ENCODE results near the gene PBOV1. TPM values are rescaled to one million over a fixed set of nuclear protein-coding genes. Genes with fewer than 3 reads are reported as not detected.

Gene PBOV1
- polyA plus RNA-seq, 2 of the 4 experiments (the other 2 are of a cell fraction), result not detected

DNA sequence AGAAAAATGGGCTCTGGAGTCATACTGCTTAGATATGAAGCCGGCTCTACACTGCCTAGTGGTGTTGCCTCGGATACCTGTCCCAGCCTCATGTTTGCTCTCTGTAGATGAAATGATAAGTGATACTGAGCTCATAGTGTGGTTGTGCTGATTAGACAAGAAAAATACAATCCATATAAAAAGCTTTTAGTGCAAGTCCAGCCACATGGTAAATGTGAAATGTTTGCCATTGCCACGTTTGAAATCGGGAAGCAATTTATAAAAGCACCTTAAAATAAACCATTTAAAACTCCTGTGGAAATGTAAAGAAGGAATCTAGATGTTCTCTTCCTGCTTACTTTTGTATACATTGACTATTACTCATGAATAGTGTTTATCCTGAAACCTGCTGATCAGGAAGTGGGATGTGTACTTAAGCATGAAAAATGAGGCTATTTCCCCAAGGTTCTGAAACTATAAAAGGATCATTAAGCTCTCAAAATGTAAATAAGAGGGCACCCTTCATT, 13.1 kb upstream of the PBOV1 start:
- peak in 1 of 2 experiments; percentile 30; a peak in 1 of 6 replicates for ATAC-seq
- no peak for FAIRE-seq
- Histone ChIP-seq H3K4me2 (peak overlapping the region; percentile 23; the same call in 1 of the 3 replicates), H3K4me3 (no peak overlapping the region), H3K9me3 (no peaks in the 10 kb centered on the region), H3K4me1 (0 out of 3 replicates have a peak, but pooled peaks cover 6% of the 10 kb centered on the region), H3K27ac (no peak overlapping the region)
- POLR2A ChIA-PET, result no interaction called here
- CTCF ChIA-PET, result no interaction called here
- no peak for TF ChIP-seq HDAC2 (IDR thresholded peaks at IDR 0.05)
- TF ChIP-seq, protein P1, sequence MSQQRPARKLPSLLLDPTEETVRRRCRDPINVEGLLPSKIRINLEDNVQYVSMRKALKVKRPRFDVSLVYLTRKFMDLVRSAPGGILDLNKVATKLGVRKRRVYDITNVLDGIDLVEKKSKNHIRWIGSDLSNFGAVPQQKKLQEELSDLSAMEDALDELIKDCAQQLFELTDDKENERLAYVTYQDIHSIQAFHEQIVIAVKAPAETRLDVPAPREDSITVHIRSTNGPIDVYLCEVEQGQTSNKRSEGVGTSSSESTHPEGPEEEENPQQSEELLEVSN (IDR thresholded peaks at IDR 0.05; ENCODE audit: borderline replicate concordance, low read depth), result no peak
- TF ChIP-seq, protein P2, sequence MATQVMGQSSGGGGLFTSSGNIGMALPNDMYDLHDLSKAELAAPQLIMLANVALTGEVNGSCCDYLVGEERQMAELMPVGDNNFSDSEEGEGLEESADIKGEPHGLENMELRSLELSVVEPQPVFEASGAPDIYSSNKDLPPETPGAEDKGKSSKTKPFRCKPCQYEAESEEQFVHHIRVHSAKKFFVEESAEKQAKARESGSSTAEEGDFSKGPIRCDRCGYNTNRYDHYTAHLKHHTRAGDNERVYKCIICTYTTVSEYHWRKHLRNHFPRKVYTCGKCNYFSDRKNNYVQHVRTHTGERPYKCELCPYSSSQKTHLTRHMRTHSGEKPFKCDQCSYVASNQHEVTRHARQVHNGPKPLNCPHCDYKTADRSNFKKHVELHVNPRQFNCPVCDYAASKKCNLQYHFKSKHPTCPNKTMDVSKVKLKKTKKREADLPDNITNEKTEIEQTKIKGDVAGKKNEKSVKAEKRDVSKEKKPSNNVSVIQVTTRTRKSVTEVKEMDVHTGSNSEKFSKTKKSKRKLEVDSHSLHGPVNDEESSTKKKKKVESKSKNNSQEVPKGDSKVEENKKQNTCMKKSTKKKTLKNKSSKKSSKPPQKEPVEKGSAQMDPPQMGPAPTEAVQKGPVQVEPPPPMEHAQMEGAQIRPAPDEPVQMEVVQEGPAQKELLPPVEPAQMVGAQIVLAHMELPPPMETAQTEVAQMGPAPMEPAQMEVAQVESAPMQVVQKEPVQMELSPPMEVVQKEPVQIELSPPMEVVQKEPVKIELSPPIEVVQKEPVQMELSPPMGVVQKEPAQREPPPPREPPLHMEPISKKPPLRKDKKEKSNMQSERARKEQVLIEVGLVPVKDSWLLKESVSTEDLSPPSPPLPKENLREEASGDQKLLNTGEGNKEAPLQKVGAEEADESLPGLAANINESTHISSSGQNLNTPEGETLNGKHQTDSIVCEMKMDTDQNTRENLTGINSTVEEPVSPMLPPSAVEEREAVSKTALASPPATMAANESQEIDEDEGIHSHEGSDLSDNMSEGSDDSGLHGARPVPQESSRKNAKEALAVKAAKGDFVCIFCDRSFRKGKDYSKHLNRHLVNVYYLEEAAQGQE (IDR thresholded peaks at IDR 0.05), result no peak
- no peak for TF ChIP-seq JUN (IDR thresholded peaks at IDR 0.05)
- no peak for TF ChIP-seq CBX2 (IDR thresholded peaks at IDR 0.05; ENCODE audit: borderline replicate concordance, low read depth)
- no peak for TF ChIP-seq ZSCAN20 (CRISPR knock-in tag; IDR thresholded peaks at IDR 0.05)
- no peak for TF ChIP-seq CHD2 (IDR thresholded peaks at IDR 0.05; ENCODE audit: low read length, partially characterized antibody)
- no peak for TF ChIP-seq SREBF2 (IDR thresholded peaks at IDR 0.05)
- TF ChIP-seq, protein P3, sequence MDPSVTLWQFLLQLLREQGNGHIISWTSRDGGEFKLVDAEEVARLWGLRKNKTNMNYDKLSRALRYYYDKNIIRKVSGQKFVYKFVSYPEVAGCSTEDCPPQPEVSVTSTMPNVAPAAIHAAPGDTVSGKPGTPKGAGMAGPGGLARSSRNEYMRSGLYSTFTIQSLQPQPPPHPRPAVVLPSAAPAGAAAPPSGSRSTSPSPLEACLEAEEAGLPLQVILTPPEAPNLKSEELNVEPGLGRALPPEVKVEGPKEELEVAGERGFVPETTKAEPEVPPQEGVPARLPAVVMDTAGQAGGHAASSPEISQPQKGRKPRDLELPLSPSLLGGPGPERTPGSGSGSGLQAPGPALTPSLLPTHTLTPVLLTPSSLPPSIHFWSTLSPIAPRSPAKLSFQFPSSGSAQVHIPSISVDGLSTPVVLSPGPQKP (IDR thresholded peaks at IDR 0.05; ENCODE audit: low read depth, low read length), result no peak
- TF ChIP-seq FOSB (CRISPR knock-in tag; IDR thresholded peaks at IDR 0.05), result no peak
- no peak for TF ChIP-seq GATA3 (IDR thresholded peaks at IDR 0.05; ENCODE audit: borderline replicate concordance)
- TF ChIP-seq, protein P4, sequence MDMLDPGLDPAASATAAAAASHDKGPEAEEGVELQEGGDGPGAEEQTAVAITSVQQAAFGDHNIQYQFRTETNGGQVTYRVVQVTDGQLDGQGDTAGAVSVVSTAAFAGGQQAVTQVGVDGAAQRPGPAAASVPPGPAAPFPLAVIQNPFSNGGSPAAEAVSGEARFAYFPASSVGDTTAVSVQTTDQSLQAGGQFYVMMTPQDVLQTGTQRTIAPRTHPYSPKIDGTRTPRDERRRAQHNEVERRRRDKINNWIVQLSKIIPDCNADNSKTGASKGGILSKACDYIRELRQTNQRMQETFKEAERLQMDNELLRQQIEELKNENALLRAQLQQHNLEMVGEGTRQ (IDR thresholded peaks at IDR 0.05), result no peak
- WGBS (ENCODE audit: missing lambda C conversion rate), result 5% methylated on average over 4 of the region's 4 CpGs
- no peak for DNase-seq (ENCODE audit: low read depth in 1 of 2, low spot score in 1 of 2)

DNA sequence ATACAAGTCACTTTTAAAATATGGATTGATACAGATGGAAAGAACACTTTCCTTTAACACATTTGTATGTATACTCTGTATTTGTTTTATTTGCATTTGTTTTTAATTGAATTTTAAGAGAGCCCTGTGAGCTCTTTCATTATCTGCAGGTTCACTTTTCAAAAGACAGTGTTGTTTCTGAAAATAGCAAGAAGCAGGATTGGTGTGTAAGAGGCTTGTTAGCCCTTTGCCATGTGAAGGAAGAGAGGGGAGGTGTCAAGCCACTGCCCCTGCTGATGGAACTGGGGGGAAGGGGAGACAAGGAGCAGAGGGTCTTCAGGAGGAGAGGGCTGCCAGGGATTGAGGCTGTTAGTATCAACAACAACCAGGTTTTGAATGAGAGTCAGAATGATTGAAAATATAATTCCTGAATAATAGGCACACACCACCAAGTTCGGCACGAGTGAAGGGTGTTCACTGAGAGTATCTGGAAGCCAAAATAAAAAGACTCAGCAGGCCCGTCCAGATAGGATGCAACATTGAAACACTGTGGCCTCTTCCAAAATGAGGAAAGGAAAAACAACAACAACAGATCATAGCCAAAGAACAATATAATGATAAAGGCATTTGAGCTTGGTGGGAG, 12.6 kb upstream of the PBOV1 start:
- no peak for TF ChIP-seq CBX2 (IDR thresholded peaks at IDR 0.05; ENCODE audit: borderline replicate concordance, low read depth)
- TF ChIP-seq, protein P4 (IDR thresholded peaks at IDR 0.05), result no peak
- TF ChIP-seq HOXB5 (CRISPR knock-in tag; IDR thresholded peaks at IDR 0.05), result no peak
- TF ChIP-seq HDAC2 (IDR thresholded peaks at IDR 0.05), result no peak
- TF ChIP-seq KDM5A (IDR thresholded peaks at IDR 0.05), result no peak
- no peak for TF ChIP-seq CBX8 (IDR thresholded peaks at IDR 0.05)
- TF ChIP-seq POLR2A (IDR thresholded peaks at IDR 0.05; ENCODE audit: low read length), result no peak
- no peak for TF ChIP-seq FOXS1 (CRISPR knock-in tag; IDR thresholded peaks at IDR 0.05)
- no peak for TF ChIP-seq HOXA7 (CRISPR knock-in tag; IDR thresholded peaks at IDR 0.05)
- TF ChIP-seq, protein P3 (IDR thresholded peaks at IDR 0.05; ENCODE audit: low read depth, low read length), result no peak
- TF ChIP-seq NFE2L2 (conservative IDR thresholded peaks at IDR 0.05; ENCODE audit: low read length), result no peak
- no peak for TF ChIP-seq JUNB (IDR thresholded peaks at IDR 0.05)
- TF ChIP-seq, protein P1 (IDR thresholded peaks at IDR 0.05; ENCODE audit: borderline replicate concordance, low read depth), result no peak
- TF ChIP-seq, protein P5, sequence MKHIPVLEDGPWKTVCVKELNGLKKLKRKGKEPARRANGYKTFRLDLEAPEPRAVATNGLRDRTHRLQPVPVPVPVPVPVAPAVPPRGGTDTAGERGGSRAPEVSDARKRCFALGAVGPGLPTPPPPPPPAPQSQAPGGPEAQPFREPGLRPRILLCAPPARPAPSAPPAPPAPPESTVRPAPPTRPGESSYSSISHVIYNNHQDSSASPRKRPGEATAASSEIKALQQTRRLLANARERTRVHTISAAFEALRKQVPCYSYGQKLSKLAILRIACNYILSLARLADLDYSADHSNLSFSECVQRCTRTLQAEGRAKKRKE (CRISPR knock-in tag; IDR thresholded peaks at IDR 0.05; ENCODE audit: low read depth), result no peak
- TF ChIP-seq MAZ (IDR thresholded peaks at IDR 0.05; ENCODE audit: borderline replicate concordance, low read depth, low read length), result no peak
- no peak for TF ChIP-seq FOSL2 (IDR thresholded peaks at IDR 0.05)
- TF ChIP-seq FOSL2 (CRISPR knock-in tag; IDR thresholded peaks at IDR 0.05), result no peak
- no peak for TF ChIP-seq BHLHE40 (IDR thresholded peaks at IDR 0.05; ENCODE audit: low read depth, low read length)
- TF ChIP-seq RARB (CRISPR knock-in tag; IDR thresholded peaks at IDR 0.05), result no peak
- TF ChIP-seq ZSCAN20 (CRISPR knock-in tag; IDR thresholded peaks at IDR 0.05), result no peak
- no peak for TF ChIP-seq CHD2 (IDR thresholded peaks at IDR 0.05; ENCODE audit: low read length, partially characterized antibody)
- 78% methylated on average over 3 of the region's 3 CpGs for WGBS (ENCODE audit: missing lambda C conversion rate)
- FAIRE-seq, result no peak
- H3K4me2 ChIP-seq, result no peak overlapping the region
- no peak overlapping the region for H3K27ac ChIP-seq
- no peak overlapping the region for H3K4me3 ChIP-seq
- ATAC-seq, result no peak
- ChIA-PET POLR2A (no interaction called here), CTCF (no interaction called here)
- DNase-seq (ENCODE audit: low read depth in 1 of 2, low spot score in 1 of 2), result no peak
- 0 out of 3 replicates have a peak, but pooled peaks cover 6% of the 10 kb centered on the region for H3K4me1 ChIP-seq
- H3K9me3 ChIP-seq, result no peaks in the 10 kb centered on the region

All from A549 (cell line).